Measurements from ENCODE around the gene DNAJC4. TPM values are rescaled to one million over a fixed set of nuclear protein-coding genes. Genes with fewer than 3 reads are reported as not detected.

Gene DNAJC4
- polyA plus RNA-seq, 2 of the 4 experiments (the other 2 are of a cell fraction) = 9.8 to 16.2 TPM

DNA sequence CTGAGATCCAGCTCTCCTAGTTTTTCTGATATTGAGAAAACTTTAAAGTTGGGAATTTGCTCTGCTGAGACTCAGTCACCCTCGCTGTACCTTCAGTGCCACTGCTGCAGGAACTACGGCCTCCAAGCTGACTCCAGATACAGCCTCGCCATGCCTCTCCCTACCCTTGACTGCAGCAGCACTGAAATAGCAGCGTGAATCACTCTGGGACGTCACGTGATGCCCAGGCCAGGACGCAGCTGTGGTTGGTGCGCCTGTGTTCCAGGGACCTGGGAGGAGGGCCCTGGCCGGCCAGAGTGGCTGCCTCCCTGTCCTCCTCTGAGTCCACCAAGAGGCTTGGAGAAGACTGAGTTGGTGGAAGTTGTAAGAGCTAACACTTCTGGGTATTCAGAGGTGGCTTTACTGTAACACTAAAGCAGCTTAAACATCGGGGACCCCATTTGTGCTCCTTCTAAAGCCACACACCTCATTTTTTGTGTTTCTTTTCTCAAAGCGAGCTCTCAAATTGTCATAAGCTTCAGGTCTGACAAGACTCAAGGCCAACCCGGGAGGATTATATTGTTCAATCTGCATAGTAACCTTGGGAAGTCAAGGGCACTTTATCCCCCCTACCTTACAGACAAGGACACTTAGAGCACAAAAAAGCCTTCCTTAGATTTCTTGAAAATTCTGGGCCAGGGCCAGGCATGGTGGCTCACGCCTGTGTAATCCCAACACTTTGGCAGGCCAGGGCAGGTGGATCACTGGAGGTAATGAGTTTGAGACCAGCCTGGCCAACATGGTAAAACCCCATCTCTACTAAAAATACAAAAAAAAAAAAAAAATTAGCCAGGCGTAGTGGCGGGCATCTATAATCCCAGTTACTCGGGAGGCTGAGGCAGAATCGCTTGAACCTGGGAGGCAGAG, 48.6 kb upstream of the DNAJC4 start (continued):
- TF ChIP-seq, protein P1, sequence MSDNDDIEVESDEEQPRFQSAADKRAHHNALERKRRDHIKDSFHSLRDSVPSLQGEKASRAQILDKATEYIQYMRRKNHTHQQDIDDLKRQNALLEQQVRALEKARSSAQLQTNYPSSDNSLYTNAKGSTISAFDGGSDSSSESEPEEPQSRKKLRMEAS (IDR thresholded peaks at IDR 0.05) = peak; percentile 91

DNA sequence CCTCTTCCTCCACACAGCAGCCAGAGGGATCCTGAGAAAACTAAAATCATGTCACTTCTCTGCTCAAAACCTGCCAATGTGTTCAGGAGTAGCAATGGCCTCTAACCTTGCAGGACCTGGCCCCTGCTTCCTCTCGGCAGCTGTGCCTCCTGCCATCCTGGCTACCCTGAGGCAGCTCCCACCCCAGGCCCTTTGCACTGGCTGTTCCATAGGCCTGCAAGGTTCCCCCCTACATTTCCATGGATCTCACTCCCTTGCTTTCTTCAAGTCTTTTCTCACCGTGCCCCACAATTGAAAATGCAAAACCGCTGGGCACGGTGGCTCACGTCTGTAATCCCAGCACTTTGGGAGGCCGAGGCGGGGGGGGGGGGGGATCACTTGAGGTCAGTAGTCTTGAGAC, 46.5 kb upstream of the DNAJC4 start:
- Histone ChIP-seq H3K9me3 (no peaks in the 10 kb centered on the region), H3K4me3 (no peak overlapping the region), H3K27ac (peak overlapping the region in 1 of 2 experiments; percentile 96; a peak in 3 of 6 replicates), H3K4me1 (peaks cover 29% of the 10 kb centered on the region), H3K4me2 (peak overlapping the region; percentile 81)
- FAIRE-seq = no peak
- CTCF ChIA-PET = interaction anchor here (1.2 to 2.8 kb wide), 6 partner anchors 9 to 40 kb away, joined by 3 to 16 read pairs (median 7); partner anchors contain the start of gene MACROD1
- no peak for TF ChIP-seq FOXS1 (CRISPR knock-in tag; IDR thresholded peaks at IDR 0.05)
- TF ChIP-seq CEBPB (IDR thresholded peaks at IDR 0.05) = no peak
- TF ChIP-seq MAZ (IDR thresholded peaks at IDR 0.05; ENCODE audit: borderline replicate concordance, low read depth, low read length) = no peak
- no peak for ATAC-seq
- POLR2A ChIA-PET = interaction anchor here (0.6 to 1.0 kb wide), 2 partner anchors 35 to 49 kb away, joined by 6 to 7 read pairs; no protein-coding TSS in a partner anchor
- no peak for DNase-seq (ENCODE audit: low read depth in 1 of 2, low spot score in 1 of 2)
- 88% methylated on average over 7 of the region's 7 CpGs for WGBS (ENCODE audit: missing lambda C conversion rate)

DNA sequence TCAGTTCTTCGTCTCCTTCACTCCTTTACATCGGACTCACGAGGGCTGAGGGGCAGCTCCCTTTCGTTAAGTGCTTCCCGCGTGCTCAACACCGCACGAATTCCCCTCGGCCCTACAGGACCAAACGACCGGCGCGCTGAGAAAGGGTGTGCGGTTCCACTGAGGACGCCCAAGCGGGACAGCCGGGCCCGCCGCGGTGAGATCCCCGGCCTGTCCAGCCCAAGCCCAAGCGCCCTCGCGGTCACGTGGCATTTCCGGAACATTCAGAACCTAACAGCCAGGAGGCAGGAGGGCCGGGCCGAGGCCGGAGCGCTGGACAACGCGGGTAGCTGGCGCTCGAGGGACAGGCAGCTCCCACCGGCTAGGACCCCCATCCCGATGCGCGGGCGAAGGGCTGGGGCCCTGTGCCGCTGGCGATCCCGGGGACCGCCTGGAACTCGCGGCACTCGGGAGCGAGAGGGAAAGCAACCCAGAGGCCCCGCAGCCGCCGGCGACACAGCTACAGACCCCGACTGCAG, 45.1 kb upstream of the DNAJC4 start:
- FAIRE-seq (no peak), DNase-seq (ENCODE audit: low read depth in 1 of 2, low spot score in 1 of 2) (peak; percentile 76 to 90), ATAC-seq (peak; percentile 63 to 69)
- Histone ChIP-seq H3K4me1 (peaks cover 29% of the 10 kb centered on the region), H3K4me3 (peak overlapping the region; percentile 52), H3K4me2 (peak overlapping the region; percentile 81), H3K9me3 (no peaks in the 10 kb centered on the region), H3K27ac (peak overlapping the region; percentile 79 to 96)
- 4% methylated on average over 22 of the region's 52 CpGs for WGBS (ENCODE audit: missing lambda C conversion rate)
- POLR2A ChIA-PET = interaction anchor here (0.6 to 2.3 kb wide), 22 partner anchors 9 to 246 kb away, joined by 3 to 22 read pairs (median 4); partner anchors contain the start of genes COX8A, FKBP2, GPR137 and MACROD1
- CTCF ChIA-PET = interaction anchor here (0.6 to 3.4 kb wide), 19 partner anchors 10 to 781 kb away, joined by 3 to 29 read pairs (median 4); partner anchors contain the start of genes FERMT3, FKBP2 and MACROD1
- TF ChIP-seq POLR2A (IDR thresholded peaks at IDR 0.05; ENCODE audit: low read length) (peak; percentile 99), FOSB (CRISPR knock-in tag; IDR thresholded peaks at IDR 0.05) (no peak), MAFK (IDR thresholded peaks at IDR 0.05; ENCODE audit: partially characterized antibody) (no peak), TP53 (CRISPR knock-in tag; IDR thresholded peaks at IDR 0.05) (peak; percentile 91), JUNB (IDR thresholded peaks at IDR 0.05) (no peak), NPAS2 (CRISPR knock-in tag; IDR thresholded peaks at IDR 0.05; ENCODE audit: borderline replicate concordance) (peak; percentile 57; the same call in 1 of the 2 replicates), HDAC2 (IDR thresholded peaks at IDR 0.05) (no peak), EP300 (IDR thresholded peaks at IDR 0.05) (no peak), FOXS1 (CRISPR knock-in tag; IDR thresholded peaks at IDR 0.05) (no peak; the same call in 1 of the 2 replicates), HOXB13 (CRISPR knock-in tag; IDR thresholded peaks at IDR 0.05; ENCODE audit: low read depth) (peak; percentile 74; the same call in 1 of the 2 replicates), HOXB5 (CRISPR knock-in tag; IDR thresholded peaks at IDR 0.05) (peak; percentile 73; the same call in 1 of the 2 replicates), KDM1A (IDR thresholded peaks at IDR 0.05; ENCODE audit: low read depth) (no peak), ZNF302 (CRISPR knock-in tag; IDR thresholded peaks at IDR 0.05) (no peak), ZC3H11A (IDR thresholded peaks at IDR 0.05) (no peak; the same call in 1 of the 2 replicates), ESRRA (IDR thresholded peaks at IDR 0.05; ENCODE audit: borderline replicate concordance, low read length) (no peak), CEBPB (IDR thresholded peaks at IDR 0.05) (no peak), SMC3 (IDR thresholded peaks at IDR 0.05) (no peak), ZFP36 (IDR thresholded peaks at IDR 0.05; ENCODE audit: borderline replicate concordance, partially characterized antibody) (no peak), TFCP2L1 (CRISPR knock-in tag; IDR thresholded peaks at IDR 0.05) (no peak), RFX5 (IDR thresholded peaks at IDR 0.05) (no peak)
- TF ChIP-seq, protein P2, sequence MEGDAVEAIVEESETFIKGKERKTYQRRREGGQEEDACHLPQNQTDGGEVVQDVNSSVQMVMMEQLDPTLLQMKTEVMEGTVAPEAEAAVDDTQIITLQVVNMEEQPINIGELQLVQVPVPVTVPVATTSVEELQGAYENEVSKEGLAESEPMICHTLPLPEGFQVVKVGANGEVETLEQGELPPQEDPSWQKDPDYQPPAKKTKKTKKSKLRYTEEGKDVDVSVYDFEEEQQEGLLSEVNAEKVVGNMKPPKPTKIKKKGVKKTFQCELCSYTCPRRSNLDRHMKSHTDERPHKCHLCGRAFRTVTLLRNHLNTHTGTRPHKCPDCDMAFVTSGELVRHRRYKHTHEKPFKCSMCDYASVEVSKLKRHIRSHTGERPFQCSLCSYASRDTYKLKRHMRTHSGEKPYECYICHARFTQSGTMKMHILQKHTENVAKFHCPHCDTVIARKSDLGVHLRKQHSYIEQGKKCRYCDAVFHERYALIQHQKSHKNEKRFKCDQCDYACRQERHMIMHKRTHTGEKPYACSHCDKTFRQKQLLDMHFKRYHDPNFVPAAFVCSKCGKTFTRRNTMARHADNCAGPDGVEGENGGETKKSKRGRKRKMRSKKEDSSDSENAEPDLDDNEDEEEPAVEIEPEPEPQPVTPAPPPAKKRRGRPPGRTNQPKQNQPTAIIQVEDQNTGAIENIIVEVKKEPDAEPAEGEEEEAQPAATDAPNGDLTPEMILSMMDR (IDR thresholded peaks at IDR 0.05) = no peak
- TF ChIP-seq, protein P1 (IDR thresholded peaks at IDR 0.05) = peak; percentile 99
- TF ChIP-seq, protein P3, sequence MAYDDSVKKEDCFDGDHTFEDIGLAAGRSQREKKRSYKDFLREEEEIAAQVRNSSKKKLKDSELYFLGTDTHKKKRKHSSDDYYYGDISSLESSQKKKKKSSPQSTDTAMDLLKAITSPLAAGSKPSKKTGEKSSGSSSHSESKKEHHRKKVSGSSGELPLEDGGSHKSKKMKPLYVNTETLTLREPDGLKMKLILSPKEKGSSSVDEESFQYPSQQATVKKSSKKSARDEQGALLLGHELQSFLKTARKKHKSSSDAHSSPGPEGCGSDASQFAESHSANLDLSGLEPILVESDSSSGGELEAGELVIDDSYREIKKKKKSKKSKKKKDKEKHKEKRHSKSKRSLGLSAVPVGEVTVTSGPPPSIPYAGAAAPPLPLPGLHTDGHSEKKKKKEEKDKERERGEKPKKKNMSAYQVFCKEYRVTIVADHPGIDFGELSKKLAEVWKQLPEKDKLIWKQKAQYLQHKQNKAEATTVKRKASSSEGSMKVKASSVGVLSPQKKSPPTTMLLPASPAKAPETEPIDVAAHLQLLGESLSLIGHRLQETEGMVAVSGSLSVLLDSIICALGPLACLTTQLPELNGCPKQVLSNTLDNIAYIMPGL (CRISPR knock-in tag; IDR thresholded peaks at IDR 0.05; ENCODE audit: borderline replicate concordance) = peak; percentile 39; the same call in 1 of the 2 replicates
- TF ChIP-seq, protein P4, sequence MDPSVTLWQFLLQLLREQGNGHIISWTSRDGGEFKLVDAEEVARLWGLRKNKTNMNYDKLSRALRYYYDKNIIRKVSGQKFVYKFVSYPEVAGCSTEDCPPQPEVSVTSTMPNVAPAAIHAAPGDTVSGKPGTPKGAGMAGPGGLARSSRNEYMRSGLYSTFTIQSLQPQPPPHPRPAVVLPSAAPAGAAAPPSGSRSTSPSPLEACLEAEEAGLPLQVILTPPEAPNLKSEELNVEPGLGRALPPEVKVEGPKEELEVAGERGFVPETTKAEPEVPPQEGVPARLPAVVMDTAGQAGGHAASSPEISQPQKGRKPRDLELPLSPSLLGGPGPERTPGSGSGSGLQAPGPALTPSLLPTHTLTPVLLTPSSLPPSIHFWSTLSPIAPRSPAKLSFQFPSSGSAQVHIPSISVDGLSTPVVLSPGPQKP (IDR thresholded peaks at IDR 0.05; ENCODE audit: low read depth, low read length) = no peak
- TF ChIP-seq, protein P5, sequence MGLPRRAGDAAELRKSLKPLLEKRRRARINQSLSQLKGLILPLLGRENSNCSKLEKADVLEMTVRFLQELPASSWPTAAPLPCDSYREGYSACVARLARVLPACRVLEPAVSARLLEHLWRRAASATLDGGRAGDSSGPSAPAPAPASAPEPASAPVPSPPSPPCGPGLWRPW (IDR thresholded peaks at IDR 0.05) = no peak
- TF ChIP-seq, protein P6, sequence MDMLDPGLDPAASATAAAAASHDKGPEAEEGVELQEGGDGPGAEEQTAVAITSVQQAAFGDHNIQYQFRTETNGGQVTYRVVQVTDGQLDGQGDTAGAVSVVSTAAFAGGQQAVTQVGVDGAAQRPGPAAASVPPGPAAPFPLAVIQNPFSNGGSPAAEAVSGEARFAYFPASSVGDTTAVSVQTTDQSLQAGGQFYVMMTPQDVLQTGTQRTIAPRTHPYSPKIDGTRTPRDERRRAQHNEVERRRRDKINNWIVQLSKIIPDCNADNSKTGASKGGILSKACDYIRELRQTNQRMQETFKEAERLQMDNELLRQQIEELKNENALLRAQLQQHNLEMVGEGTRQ (IDR thresholded peaks at IDR 0.05) = peak; percentile 90

Data from A549 (cell line).